Activated CD8-positive, alpha-beta memory T cell treated with anti-CD3 and anti-CD28 coated beads for 24 hours (primary cell): ENCODE data around the gene CD74.
"Not testable (repeated sequence)": the region's sequence is repeated elsewhere in the genome, so short reads cannot be mapped to it uniquely, and the experiment has no call there.

Experiments
- DNase-seq: peaks from one replicate; pipeline ENCODE4 v3.0.0-alpha.2; 2020

CD74 gene

DNA sequence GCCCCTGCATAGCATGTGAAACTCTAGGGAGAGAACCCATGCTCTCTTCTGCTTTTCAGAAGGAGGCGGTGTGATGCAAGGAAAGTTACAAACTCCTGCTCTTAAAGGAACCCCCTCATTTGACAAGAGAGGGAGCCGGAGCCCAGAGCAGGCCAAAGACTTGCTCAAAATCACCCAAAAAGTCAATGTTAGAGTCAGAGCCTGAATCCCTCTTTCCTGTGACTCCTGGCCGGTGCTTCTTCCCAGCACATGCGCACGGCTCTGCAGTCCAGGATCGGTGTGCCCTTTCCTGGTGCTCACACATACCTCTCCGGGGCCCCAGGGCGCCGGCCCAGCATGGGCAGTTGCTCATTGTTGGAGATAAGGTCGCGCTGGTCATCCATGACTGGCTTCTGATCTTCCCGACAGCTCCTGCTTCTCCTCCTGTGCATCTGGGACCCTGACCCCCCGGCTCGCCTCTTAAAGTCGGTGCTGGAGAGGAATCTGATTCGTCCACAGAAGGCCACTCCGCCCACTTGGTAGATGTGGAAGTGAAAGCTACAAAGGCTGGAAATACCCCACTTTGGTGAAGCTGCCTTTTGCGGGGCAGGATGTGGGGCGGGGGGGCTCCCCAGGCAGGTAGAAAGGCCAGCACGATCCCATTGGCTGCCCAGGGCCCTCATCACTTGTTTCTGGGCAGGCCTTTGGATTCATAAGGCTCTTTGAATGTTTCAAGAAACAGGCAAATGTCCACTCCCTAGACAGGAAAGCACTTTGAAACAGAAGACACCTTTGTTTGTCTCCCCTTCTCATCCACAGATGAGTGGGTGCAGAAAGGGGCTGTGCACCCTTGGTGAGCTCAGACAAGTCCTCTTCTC, at the start of gene CD74:
Gene CD74 (minus strand): TSS at position 592 of the 857 bp plus-strand sequence. CDS start 161 bp downstream, at position 431.
- DNase-seq, result peak; percentile 94

DNA sequence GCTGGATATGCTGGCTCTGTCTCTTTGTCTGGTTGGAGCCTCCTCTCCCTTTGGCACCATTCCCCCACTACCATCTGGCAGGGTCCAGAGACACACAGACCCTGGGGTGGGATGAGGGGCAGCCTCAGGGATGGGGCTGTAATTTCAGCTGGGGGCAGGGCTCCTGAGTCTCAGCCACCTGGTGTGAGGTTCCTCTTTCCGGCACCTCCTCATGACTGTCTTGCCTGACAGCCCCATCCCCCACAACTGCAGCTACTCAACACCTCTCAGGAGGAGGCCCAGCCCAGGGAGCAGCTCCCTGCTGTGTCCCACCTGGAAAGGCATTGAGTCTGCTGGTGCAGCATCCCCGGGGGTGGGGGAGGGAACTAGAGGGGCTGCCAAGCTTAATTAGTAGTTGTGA, 48.5 kb upstream of the CD74 start:
- no peak for DNase-seq

DNA sequence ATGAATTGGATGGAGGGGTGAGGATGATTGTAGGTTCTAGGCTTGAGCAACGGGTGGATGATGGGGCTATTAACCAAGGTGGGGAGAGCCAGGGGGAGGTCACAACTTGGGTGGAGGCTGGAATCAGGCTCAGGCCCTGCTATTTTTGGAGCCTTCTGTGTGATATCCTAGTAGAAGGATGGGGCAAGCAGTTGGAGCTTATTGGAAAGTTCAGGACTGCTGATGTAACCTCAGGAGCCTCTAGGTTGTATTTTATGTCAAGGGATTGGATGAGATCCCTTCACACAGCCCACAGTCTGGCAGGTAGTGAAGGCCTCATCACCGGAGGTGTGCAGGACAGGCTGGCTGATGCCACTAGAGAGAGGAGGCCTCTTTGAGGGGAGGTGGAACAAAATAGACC, 48.1 kb upstream of the CD74 start:
- no peak for DNase-seq

DNA sequence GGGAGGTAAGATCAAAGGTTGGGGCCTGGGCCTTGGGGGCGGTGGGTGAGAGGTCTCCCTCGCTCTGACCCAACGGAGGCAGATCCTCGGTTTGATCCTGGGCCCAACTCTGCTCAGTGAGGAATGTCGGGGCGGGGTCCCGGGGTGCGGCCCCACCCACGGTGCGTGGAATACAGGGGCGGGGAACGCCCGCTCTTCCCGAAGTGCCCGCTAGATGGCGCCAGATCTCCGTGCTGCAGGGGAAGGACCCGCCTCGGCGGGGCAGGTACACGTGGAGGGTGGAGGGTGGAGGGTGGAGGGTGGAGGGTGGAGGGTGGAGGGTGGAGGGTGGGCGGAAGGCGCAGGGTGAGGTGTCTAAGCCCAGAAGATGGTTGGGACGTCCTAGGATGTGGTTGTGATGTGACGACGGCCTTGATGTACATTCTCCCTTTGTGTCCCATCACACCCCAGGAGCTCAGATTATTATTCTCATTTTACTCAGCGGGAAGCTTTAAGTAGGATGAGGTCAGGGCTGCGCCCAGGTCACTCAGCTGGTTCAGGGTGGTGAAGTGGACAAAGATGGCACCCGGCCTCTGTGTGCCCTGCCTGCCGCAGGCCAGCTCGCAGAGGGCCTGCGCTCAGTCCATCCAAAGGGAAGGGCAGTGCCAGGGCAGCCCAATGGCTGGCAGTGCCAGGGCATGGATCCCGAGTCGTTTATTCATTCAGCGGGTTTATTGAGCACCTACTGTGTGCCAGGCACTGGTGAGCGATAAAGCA, 46.3 kb upstream of the CD74 start:
- peak; percentile 98 for DNase-seq

DNA sequence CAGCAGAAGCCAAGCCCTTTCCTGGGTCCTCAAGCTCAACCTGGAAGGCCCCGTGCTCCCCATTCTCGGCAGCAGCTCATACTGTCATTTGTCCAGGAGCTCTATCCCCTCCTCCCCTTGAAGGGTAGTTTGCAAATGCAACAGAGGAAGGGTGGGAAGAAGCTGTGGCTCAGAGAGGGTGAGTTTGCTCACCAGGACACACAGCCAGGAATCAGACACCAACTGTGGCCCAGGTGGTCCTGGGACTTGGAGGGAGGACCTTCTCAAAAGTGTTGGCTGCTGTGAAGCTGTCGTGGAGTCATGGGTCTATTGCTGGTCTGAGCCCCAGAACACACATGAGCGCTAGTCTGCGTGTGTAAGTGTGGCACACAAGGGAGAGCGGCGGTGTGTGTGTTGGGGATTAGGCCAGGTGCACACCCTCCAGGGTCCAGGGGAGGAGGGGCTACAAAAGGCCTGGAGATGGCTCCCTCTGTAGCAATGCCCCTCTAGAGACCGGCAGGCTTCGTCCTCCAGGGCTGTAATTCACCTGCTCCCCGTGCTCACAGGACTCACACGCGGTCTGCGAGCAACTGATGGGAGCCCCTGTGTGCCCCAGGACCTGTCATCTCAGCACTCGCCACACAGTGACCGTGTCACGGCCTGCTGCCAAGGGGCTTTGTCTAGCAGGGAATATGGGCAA, 45.0 kb upstream of the CD74 start:
- no peak for DNase-seq

DNA sequence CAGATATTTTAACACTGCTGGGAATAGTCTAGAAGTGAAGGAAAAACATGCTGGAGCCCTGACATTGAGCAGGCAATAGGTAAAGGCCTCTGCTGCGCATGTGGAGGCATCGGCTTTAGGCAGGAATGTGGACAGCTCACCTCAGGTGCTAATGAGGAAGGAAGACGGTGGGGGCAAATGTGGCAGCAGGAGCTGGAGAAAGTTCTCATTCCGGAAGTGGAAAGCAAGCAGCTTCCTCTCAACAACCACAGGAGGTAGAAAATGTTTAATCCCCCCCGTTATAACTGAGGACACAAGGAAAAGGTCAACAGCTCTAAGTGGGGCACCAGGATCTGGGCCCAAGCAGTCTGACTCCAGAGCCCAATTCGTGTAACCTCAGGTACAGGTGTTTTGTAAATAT, 44.4 kb upstream of the CD74 start:
- no peak for DNase-seq

DNA sequence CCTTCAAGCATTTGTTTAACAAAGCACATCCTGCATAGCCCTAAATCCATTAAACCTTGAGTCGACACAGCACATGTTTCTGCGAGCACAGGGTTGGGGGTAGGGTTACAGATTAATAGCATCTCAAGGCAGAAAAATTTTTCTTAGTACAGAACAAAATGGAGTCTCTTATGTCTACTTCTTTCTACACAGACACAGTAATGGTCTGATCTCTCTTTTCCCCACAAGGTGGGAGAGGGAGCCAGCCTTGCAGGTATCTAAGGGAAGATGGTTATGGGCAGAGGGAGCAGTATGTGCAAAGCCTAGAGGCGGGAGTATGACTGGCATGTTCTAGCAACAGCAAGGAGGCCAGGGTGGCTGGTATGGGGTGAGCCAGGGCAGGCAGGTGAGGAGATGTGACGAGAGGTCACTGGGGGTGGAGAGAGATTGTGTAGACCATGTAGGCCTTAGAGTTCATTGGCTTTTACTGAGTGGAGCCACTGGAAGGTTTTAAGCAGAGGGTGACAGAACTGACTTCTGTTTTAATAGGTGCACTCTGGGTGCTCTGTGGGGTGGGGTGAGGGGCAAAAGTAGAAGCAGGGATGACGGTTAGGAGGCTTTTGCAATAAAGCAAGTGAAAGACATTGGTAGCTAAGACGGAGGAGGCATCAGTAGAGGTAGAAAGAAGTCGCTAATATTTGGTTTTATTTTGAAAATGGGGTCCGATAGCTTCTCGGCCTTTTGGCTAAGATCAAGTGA, 42.0 kb upstream of the CD74 start:
- no peak for DNase-seq

DNA sequence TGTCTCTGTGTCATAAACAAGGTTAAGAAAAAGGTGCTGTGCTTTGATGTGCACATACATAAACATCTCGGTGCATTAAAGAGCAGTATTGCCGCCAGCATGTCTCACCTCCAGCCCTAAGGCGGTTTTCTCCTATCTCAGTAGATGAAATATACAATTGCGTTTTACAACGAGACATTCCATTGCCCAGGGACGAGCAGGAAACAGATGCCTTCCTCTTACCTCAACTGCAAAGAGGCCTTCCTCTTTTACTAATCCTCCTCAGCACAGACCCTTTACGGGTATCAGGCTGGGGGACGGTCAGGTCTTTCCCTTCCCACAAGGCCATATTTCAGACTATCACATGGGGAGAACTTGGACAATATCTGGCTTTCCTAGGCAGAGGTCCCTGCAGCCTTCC, 41.3 kb upstream of the CD74 start:
- DNase-seq, result not testable (repeated sequence)

DNA sequence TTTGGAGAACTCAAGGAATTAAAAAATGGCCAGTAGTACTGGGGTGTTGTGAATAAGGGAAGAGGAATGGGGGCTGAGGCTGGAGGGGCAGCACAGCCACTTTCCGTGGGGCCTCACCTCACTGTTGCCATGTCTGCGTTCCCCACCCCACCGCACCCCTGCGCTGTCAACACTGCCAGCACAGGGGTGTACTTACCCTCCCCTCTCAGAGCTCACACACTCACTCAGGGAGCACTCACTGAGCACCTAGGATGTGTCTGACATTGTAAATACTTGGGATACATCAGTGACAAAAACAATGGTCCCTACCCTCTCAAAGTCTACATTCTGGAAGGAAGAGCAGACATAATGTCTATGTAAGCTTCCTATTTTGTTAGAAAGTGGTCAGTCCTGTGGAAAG, 40.2 kb upstream of the CD74 start:
- no peak for DNase-seq

DNA sequence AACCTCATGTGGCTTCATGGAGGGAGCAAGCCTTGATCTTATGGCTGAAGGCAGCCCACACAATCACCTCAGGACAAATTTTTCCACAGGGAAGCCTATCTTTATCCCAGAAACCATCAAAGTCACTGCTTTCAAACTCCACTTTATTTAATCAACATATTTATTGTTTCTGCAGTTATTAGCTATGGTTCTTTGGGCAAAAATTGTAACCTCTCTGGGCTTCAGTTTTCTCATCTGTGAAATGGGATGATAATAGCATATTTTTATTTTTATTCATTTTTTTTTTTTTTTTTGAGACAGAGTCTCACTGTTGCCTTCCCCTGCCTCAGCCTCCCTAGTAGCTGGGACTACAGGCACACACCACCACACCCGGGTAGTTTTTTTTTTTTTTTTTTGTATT, 38.9 kb upstream of the CD74 start:
- no peak for DNase-seq

DNA sequence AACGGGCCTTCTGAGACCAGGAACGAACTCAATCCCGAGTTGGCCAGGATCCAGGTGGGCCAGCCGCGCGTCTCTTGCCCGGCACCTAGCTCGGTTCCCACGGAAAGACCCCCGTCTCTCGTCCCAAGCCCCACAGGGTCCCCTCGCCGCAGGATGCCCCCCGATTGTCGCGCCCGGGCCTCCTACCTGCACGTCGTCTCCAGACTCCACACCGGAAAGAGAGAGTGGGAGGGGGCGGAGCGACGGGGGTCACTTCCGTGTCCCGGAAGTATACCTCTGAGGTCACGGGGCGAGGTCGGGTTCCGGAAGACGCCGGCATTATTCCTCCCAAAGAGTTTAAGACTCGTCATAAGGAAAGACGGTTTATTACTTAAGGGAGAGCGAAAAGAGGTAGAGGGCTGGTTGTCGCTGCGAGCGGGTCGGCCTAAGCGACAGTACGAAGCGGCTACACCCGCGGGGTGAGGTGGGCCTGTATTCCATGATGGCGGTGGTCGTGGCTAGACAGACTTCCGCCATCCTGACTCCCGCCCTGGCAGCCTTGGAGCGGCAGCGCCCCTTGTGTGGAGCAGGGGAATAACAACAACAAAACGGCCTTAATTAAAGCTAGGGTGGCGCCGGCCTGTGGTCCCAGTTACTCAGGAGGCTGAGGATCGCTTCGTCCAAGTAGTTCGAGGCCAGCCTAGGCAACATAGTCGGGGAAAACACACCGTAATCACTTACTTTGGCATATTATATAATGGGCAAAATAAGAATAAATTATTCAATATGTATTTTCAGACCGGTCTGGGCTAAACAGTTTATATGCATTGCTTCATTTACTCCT, 37.0 kb upstream of the CD74 start, which contains the start of gene RPS14:
Gene RPS14 (minus strand): TSS at position 223 of the 823 bp plus-strand sequence. CDS start 2,006 bp downstream, outside the sequence.
- peak; percentile 98 for DNase-seq

DNA sequence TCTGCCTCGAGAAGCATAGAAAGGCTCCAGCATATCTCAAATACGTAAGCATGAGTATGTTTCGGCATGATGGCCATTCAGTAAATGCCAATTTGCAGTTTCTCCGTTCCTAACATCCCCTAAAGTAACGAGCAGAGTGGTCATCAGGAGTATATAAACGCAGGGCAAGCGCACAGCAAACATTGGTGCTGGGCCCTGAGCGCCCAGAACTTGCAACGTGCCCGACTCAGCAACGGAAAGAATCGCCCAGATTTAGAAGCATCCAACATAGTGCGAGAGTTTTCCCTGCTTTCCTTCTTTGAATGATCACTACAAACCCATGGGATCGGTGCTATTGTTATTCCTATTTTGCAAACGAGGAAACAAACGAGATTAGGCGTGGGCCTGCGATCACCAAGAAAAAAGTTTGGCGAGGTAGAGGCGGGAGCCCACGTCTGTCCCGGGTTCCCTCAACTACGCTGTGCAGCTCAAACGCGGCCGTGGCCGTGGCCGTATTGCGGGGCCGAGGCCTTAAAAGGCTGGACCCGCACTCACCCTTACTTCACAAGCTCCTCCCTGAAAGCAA, 36.3 kb upstream of the CD74 start:
- DNase-seq, result peak; percentile 70

DNA sequence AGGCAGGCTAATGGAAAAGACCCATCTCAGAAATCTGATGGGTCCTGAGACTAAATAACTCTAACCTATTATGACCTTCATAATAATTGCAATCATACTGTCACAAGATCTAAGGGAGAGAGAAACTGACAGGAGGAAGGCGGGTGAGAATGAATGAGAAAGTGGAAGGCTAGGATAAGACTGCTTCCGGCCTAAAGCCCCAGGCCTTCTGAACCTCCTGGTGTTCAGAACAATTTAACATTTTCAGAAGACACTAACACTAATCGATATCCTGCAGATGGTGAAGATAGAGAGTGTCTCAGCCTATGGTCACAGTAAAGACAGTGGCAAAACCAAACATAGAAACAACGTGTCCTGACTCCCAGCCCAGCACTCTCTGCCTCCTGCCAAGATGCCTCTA, 35.6 kb upstream of the CD74 start:
- no peak for DNase-seq

DNA sequence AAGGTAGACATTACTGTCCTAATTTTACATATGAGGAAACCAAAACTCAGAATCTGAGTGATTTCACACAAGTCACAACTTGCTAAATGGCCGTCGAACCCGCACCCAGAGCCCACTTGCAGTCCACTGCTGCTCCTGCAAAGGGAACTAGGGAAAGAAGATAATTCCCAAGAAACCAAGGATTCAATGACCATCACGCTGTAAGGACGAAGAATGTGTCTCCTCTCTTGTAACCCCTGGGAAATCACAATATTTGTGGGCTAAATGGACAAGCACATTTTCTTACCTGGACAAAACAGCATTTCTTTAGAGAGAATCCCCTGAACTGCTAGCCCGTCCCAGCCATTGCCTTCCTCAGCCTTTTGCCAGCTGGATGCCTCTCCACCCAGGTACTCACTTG, 34.5 kb upstream of the CD74 start:
- no peak for DNase-seq

DNA sequence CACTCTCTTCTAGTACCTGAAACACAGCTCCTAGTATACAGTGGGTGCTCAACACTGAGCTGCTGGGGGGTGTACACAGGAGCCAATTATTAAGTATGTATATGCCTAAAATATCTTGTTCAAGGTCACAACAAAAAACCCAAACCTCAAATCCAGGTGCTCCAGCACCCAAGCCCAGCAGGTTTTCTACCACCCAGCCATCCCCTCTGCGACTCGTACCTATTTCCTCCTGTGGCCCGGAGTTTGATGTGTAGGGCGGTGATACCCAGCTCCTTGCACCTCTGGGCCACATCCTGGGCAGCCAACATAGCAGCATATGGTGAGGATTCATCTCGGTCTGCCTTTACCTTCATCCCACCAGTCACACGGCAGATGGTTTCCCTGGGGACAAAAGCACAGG, 33.9 kb upstream of the CD74 start:
- no peak for DNase-seq

DNA sequence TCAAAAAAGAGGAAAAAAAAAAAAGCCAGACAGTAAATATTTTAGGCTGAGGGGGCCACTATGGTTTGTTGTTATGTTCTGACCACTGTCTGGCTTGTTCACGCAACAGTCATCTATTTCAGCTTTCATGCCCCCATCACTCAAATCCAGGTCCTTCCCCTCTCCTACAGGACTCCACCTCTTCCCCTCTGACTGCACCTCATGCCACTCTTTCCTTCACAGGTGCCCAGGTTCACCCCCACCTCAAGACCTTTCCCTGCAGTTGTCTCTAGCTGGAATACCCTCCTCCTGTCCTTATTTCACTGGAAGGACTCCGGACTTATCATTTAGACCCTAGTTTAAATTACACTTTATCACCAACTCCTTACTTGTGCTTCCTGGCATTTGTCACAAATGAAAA, 33.4 kb upstream of the CD74 start:
- DNase-seq, result no peak

DNA sequence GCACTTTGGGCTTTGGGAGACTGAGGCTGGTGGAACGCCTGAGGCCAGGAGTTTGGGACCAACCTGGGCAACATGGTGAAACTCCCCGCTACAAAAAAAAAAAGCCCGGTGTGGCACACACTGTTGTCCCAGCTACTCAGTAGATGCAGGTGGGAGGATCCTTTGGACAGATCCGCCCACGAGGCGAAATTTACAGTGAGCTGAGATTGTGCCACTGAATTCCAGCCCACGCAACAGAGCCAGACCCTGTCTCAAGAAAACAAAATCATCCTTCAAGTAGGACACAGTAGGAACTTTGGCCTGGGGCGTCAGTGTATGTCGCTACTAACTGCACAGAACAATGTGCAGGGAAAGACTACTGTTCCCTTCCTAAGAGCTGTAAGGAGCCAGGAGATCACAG, 32.1 kb upstream of the CD74 start:
- no peak for DNase-seq

DNA sequence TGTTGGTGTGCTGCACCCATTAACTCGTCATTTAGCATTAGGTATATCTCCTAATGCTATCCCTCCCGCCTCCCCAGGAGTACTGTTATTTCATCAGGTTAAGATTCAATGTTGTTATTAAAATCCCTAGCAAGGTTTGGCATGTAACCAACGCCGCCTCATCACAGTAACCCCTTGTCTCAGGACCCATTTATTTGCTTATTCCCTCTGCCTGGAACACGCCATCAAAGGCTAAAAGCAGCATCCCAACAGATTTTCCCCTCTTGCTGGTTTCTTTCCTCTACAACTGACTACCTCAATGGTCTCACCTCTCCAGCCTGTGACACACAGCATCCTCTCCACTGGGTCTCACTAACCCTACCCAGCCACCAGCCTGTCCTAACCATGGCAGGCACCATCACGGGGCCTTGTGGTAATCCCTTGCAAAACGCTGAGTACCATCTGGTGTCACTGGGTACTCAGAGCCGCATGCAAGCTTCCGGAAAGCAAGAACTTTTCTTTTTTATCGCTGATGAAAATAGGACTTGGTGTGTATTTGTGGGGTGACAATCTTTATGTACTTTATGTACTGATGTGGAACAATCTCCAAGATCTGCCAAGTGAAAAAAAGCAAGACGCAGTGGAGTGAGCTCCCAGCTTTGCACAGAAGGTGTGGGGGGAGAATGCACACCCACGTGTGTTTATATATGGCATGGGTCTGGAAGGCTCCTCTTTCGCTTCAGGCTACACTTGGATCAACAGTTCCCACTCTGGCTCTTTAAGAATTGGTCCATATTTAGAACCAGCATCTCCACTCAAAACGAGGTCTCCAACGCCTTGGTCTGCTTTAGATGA, 30.7 kb upstream of the CD74 start:
- peak; percentile 68 for DNase-seq

DNA sequence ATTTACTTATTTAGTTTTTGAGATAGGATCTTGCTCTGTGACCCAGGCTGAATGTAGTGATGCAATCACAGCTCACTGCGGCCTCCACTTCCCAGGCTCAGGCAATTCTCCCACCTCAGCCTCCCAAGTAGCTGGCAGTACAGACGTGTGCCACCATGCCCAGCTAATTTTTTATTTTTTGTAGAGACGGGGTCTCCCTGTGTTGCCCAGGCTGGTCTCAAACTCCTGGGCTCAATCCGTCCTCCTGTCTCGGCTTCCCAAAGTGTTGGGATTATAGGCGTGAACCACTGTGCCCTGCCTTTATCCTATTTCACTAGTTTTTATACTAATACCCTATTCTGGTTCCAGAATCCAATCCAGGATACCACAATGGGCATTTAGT, 30.0 kb upstream of the CD74 start:
- DNase-seq, result no peak

DNA sequence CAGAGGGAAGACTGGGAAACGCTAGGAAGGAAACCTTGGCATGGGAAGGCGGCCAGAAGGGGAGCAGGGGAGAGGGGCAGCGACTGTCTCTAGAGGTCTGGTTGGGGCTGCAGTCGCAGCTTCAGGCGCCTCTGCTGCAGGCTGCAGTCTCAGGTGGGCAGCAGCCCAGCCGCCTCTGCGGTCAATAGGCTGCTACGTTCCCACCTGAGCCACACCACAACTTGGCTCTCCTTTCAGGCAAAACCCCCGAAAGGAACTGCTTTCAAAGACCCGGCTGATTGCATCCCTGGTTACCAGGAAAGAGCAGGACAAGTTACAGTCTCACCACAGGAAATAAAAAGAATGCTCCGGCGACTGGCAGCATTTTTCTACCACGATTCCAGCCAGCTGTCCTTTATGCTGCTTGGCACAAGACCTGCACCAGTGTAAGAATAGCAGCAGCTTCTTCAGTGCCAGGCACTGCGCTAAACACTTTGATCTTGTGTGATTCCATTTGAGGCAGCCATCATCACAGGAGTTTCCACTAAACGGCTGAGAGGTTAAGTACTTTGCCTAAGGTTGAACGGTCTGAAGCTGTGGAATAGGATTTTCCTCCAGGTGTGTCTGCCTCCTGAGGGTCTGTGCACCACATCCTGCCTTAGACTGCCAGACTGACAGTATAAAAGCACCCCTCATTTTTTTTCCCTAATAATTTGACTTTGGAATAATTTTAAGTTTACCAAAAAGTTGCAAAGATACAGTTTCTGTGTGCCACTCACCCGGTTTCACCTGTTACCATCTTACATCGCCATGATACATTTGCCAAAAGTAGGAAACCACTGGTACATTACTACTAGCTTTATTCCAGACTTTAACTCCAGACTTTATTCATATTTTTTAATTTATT, 29.3 kb upstream of the CD74 start:
- no peak for DNase-seq
